SU-DHL-6 (cell line): ENCODE measurements around the gene NPHS1.

Experiments
- CTCF ChIP-seq: fragments of 200-600 bp; sonication (generic); IDR thresholded peaks from one replicate; pipeline ENCODE4 v1.5.1; 2017; ENCODE audit warnings: antibody characterized with exemption, mild to moderate bottlenecking, low read length, moderate library complexity; ENCODE audit not compliant: insufficient read depth, poor library complexity, severe bottlenecking
- EZH2phosphoT487 ChIP-seq: fragments of 200-600 bp; sonication (generic), shearing (Covaris generic); conservative IDR thresholded peaks from 2 replicates; pipeline ENCODE4 v1.6.1; 2018; ENCODE audit warnings: mild to moderate bottlenecking, antibody characterized with exemption, low read length, moderate library complexity, mixed read lengths

- TF ChIP-seq CTCF (no peak), EZH2phosphoT487 (no peak)
Measured at GRCh38 chr19:35863018-35863417, 10.7 kb upstream of the NPHS1 start.
